Activated CD8-positive, alpha-beta memory T cell treated with anti-CD3 and anti-CD28 coated beads, Interleukin-2, amount 10 ng/mL, durations not matched to agents 7 days and 5 days (primary cell): ENCODE measurements around the gene C1orf210. TPM values are rescaled to one million over a fixed set of nuclear protein-coding genes. Genes with fewer than 3 reads are reported as not detected.

Experiments
- ATAC-seq: fragments of 150-1000 bp; cut with Tn5 transposase; one replicate; pipeline ENCODE4 v1.10.0; 2021; ENCODE audit warnings: moderate library complexity
- CTCF ChIA-PET: fragments of 350-600 bp; sonication (Branson Sonifier 250); formaldehyde crosslinking; loops from one replicate; lab custom pipeline; 2021; ENCODE audit warnings: antibody characterized with exemption; lab: Charles Lee
- DNase-seq: peaks from one replicate; pipeline ENCODE4 v3.0.0-alpha.2; 2020
- H3K27ac Mint-ChIP-seq: one replicate; pipeline ENCODE4 v1.8.0; 2021; ENCODE audit warnings: mild to moderate bottlenecking, mixed read lengths
- H3K27me3 Mint-ChIP-seq: one replicate; pipeline ENCODE4 v1.8.0; 2021; ENCODE audit warnings: mixed read lengths
- H3K36me3 Mint-ChIP-seq: one replicate; pipeline ENCODE4 v1.8.0; 2021; ENCODE audit warnings: mild to moderate bottlenecking, mixed read lengths
- H3K4me1 Mint-ChIP-seq: one replicate; pipeline ENCODE4 v1.8.0; 2021; ENCODE audit warnings: mixed read lengths
- H3K4me3 Mint-ChIP-seq: one replicate; pipeline ENCODE4 v1.8.0; 2021; ENCODE audit warnings: mild to moderate bottlenecking, moderate library complexity, mixed read lengths
- H3K9me3 Mint-ChIP-seq: one replicate; pipeline ENCODE4 v1.8.0; 2022; ENCODE audit warnings: low read depth, mixed read lengths
- total RNA-seq, 2 experiments: library from RNA; stranded (reverse); gene quantifications; one replicate each; pipeline ENCODE4 v1.2.3, GENCODE V29; 2021

The C1orf210 gene
- total RNA-seq, 2 experiments from 2014 or later: not detected

- Mint-ChIP-seq H3K4me1 (no peaks in the 10 kb centered on the region), H3K36me3 (no peaks in the 10 kb centered on the region), H3K27me3 (peaks cover 8% of the 10 kb centered on the region), H3K27ac (no peak overlapping the region), H3K9me3 (no peaks in the 10 kb centered on the region), H3K4me3 (no peak overlapping the region)
- CTCF ChIA-PET: no interaction called here
- no peak for ATAC-seq
- no peak for DNase-seq
These were observed 4.7 kb downstream of the C1orf210 start for GRCh38 chr1:43280692-43281091.

DNA sequence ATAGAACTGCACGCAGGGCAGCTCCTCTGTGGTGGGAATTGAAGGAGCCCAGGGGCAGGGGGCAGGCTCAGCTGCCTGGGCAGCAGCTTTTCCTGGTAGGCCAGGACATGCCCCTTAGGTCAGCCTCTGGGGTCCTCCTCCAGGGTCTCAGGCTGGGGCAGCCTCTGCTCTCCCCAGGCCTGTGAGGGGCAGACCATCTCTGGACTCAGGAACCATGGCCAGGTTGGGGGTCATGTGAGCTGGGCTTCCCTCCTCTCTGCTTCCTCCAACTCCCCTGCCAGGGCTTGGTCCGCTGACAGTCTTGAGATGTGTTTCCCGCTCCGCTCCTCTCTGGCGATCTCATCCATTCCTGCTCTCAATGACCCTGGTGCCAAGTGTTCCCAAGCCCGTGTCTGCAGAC is 5.7 kb downstream of the C1orf210 start:
- Mint-ChIP-seq H3K4me1 (peaks cover 8% of the 10 kb centered on the region), H3K9me3 (no peaks in the 10 kb centered on the region), H3K27ac (no peak overlapping the region), H3K36me3 (peaks cover 2% of the 10 kb centered on the region), H3K4me3 (no peak overlapping the region), H3K27me3 (peaks cover 8% of the 10 kb centered on the region)
- CTCF ChIA-PET: no interaction called here
- ATAC-seq (no peak), DNase-seq (no peak)

DNA sequence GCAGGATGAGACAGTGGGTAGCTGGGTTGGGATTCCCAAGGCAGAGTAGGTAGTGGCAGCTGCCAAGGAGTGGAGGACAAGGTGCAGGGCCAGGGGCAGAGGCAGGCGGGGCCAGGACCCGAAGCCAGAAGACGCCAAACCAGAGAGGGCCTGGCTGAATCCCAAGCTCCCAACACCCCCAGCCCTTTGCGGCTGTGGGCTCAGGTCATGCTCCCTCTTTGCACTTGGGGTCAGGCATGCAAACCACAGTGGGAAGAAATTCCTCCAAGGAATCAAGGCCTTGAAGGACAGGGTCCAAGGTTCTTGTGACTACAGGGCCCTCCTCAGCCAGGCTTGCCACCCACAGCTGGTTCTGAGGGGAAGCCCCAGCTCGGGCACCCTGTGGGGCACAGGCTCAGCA is 6.2 kb downstream of the C1orf210 start:
- no peak for DNase-seq
- Mint-ChIP-seq H3K4me3 (no peak overlapping the region), H3K4me1 (peaks cover 14% of the 10 kb centered on the region), H3K27me3 (peaks cover 8% of the 10 kb centered on the region), H3K27ac (no peak overlapping the region), H3K36me3 (peaks cover 5% of the 10 kb centered on the region), H3K9me3 (no peaks in the 10 kb centered on the region)
- CTCF ChIA-PET: no interaction called here
- no peak for ATAC-seq

DNA sequence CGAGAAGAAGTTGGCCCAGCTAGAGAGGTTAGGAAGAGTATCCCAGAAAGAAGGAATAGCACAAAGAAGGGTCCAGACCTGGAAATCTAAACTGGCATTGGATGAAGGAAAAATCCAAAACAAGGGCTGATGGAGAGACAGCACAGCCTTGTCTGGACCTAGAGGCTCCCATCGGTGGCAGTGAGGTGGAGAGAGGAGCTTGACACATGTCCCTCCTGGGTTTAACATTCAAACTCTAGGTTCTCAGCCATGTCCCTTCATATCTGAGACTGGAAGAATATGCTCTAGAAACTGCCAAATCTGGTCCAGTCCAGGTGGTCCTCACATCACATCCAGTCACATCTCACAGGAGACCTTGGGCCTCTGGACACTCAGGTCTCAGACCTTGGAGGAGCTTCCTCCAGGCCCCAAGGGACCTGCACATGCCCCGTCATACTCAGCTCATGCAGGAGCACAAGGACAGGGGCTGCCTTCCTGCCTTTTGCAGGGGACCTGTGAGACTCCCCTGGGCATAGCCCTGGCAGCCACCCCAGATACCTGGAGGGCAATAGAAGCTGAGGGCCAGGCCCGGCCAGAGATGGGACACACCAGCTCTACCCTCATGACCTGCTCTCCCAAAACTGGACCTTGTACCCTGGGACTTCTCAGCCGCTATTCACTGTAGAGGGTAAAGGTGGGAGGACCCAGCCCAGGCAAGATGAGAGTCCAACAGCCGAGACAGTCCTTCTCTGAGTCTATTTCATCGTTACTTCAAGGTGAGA is 8.1 kb downstream of the C1orf210 start:
- H3K9me3 Mint-ChIP-seq: no peaks in the 10 kb centered on the region
- H3K27ac Mint-ChIP-seq: no peak overlapping the region
- H3K4me1 Mint-ChIP-seq: peaks cover 16% of the 10 kb centered on the region
- DNase-seq (no peak), ATAC-seq (no peak)
- H3K36me3 Mint-ChIP-seq: peaks cover 5% of the 10 kb centered on the region
- CTCF ChIA-PET: no interaction called here
- H3K27me3 Mint-ChIP-seq: peaks cover 8% of the 10 kb centered on the region
- no peak overlapping the region for H3K4me3 Mint-ChIP-seq

DNA sequence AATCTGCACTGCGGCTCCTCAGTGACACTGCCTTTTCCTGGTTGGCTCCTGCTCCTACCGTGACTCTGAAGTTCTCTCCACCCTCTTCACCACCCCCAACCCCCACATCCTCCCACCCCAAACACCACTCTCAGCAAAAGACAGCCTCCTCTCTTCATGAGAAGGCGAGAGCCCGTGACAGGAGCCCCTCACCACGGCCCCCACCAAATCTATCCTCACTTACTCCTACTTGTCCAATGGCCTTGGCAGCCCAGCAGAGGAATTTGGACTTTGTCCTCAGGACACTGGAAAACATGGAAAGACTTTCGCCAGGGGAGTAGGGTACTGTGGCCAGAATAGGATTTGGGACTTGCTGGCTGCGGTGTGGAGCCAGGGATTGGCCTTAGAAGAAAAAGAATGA is 8.7 kb downstream of the C1orf210 start:
- peaks cover 17% of the 10 kb centered on the region for H3K4me1 Mint-ChIP-seq
- H3K27me3 Mint-ChIP-seq: peaks cover 9% of the 10 kb centered on the region
- H3K27ac Mint-ChIP-seq: no peak overlapping the region
- H3K4me3 Mint-ChIP-seq: no peak overlapping the region
- ATAC-seq (no peak), DNase-seq (no peak)
- peaks cover 5% of the 10 kb centered on the region for H3K36me3 Mint-ChIP-seq
- H3K9me3 Mint-ChIP-seq: no peaks in the 10 kb centered on the region
- CTCF ChIA-PET: no interaction called here

GRCh38 chr1:43275826-43276620 is 9.4 kb downstream of the C1orf210 start:
- H3K27ac Mint-ChIP-seq: no peak overlapping the region

DNA sequence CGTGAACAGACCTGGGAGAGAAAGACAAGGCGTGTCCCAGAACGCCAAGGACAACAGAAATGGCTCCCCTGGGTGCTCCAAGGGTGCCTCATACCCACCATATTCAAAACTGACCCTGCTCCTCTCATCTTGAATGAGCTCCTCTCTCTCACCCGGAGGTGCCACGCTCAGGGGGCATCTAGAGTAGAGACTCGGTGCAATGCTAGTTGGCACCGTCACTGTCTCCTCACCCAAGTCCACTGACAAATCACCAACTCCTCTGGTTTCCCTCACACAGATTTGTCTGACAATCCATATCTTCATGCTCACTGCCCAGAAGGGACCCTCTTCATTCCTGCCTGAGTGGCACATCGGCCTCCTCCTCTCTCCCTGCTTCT is 10.6 kb downstream of the C1orf210 start:
- ATAC-seq: no peak
- Mint-ChIP-seq H3K27ac (peak overlapping the region; percentile 94), H3K27me3 (peaks cover 15% of the 10 kb centered on the region), H3K4me1 (peaks cover 26% of the 10 kb centered on the region), H3K4me3 (no peak overlapping the region), H3K9me3 (no peaks in the 10 kb centered on the region), H3K36me3 (peaks cover 5% of the 10 kb centered on the region)
- CTCF ChIA-PET: interaction anchor here (1.0 to 1.4 kb wide), 2 partner anchors 17 to 84 kb away, joined by 3 read pairs; partner anchors contain the start of gene CDC20
- DNase-seq: no peak

More at GRCh38 chr1:43275826-43276620, 9.4 kb downstream of the C1orf210 start:
- Mint-ChIP-seq H3K4me1 (peaks cover 19% of the 10 kb centered on the region), H3K36me3 (peaks cover 5% of the 10 kb centered on the region), H3K27me3 (peaks cover 14% of the 10 kb centered on the region), H3K9me3 (no peaks in the 10 kb centered on the region), H3K4me3 (no peak overlapping the region)
- ATAC-seq: no peak
- CTCF ChIA-PET: no interaction called here
- DNase-seq: no peak

- H3K9me3 Mint-ChIP-seq: no peaks in the 10 kb centered on the region
- peaks cover 21% of the 10 kb centered on the region for H3K27me3 Mint-ChIP-seq
- H3K4me3 Mint-ChIP-seq: peak overlapping the region; percentile 16
- H3K27ac Mint-ChIP-seq: peak overlapping the region; percentile 94
- ATAC-seq (peak; percentile 90), DNase-seq (peak; percentile 78)
- peaks cover 5% of the 10 kb centered on the region for H3K36me3 Mint-ChIP-seq
- H3K4me1 Mint-ChIP-seq: peaks cover 26% of the 10 kb centered on the region
- CTCF ChIA-PET: interaction anchor here (1.0 to 1.4 kb wide), 2 partner anchors 18 to 84 kb away, joined by 3 read pairs; partner anchors contain the start of gene CDC20
These were observed 11.1 kb downstream of the C1orf210 start for GRCh38 chr1:43274125-43274803.

- CTCF ChIA-PET: interaction anchor here (1.4 kb wide), 1 partner anchor 18 kb away, joined by 3 read pairs; no protein-coding TSS in a partner anchor
- Mint-ChIP-seq H3K27ac (no peak overlapping the region), H3K9me3 (no peaks in the 10 kb centered on the region), H3K4me1 (peaks cover 26% of the 10 kb centered on the region), H3K4me3 (no peak overlapping the region), H3K36me3 (peaks cover 5% of the 10 kb centered on the region), H3K27me3 (peaks cover 25% of the 10 kb centered on the region)
- DNase-seq (no peak), ATAC-seq (no peak)
These were observed 11.7 kb downstream of the C1orf210 start for GRCh38 chr1:43273708-43274107.

- H3K27me3 Mint-ChIP-seq: peaks cover 26% of the 10 kb centered on the region
These were observed 12.5 kb downstream of the C1orf210 start for GRCh38 chr1:43272576-43273571.

DNA sequence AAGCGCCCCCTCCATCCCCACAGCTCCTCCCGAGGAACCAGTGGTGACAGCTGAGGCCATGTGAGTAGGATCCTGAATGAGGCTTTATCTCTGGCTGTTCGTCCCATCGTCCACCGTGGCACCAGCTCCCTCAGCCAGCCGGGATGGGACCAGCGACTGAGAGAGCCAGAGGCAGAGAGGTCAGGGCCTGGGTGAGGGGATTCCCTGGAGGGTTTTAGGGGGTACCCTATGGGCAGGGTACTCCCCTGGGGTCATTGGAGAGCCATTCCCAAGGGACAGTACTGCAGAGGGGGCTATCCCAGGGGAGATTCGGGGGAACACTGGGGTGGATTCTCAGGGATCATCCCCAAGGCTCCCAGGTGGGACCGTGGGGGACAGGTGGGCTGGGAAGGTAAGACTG is 13.2 kb downstream of the C1orf210 start:
- Mint-ChIP-seq H3K4me1 (peaks cover 26% of the 10 kb centered on the region), H3K27me3 (peaks cover 28% of the 10 kb centered on the region), H3K4me3 (no peak overlapping the region), H3K9me3 (no peaks in the 10 kb centered on the region), H3K27ac (no peak overlapping the region), H3K36me3 (peaks cover 5% of the 10 kb centered on the region)
- ATAC-seq (no peak), DNase-seq (no peak)
- CTCF ChIA-PET: no interaction called here

More at GRCh38 chr1:43272576-43273571, 12.5 kb downstream of the C1orf210 start:
- CTCF ChIA-PET: no interaction called here
- Mint-ChIP-seq H3K27ac (no peak overlapping the region), H3K4me3 (no peak overlapping the region), H3K4me1 (peaks cover 26% of the 10 kb centered on the region), H3K36me3 (peaks cover 5% of the 10 kb centered on the region), H3K9me3 (no peaks in the 10 kb centered on the region)
- DNase-seq (no peak), ATAC-seq (no peak)
